MCF 10A (cell line): ENCODE data around the gene SOX13. TPM values are rescaled to one million over a fixed set of nuclear protein-coding genes. Genes with fewer than 3 reads are reported as not detected.

ENCODE experiments used
- BruUV-seq: library from RNA; stranded (reverse); fragments of 400-500 nt; replicated peaks from 2 replicates; lab custom pipeline; 2021; lab: Mats Ljungman, UMichigan
- CTCF ChIA-PET: fragments of 300-600 bp; sonication (Branson Sonifier 250); formaldehyde crosslinking; extraction: SDS; loops from one replicate; lab custom pipeline; 2021; ENCODE audit warnings: antibody characterized with exemption, inconsistent platforms; lab: Yijun Ruan, JAX
- POLR2A ChIA-PET: fragments of 300-600, 350-650 bp; sonication (Branson Sonifier 250); formaldehyde crosslinking; extraction: SDS; loops from one replicate; lab custom pipeline; 2020; ENCODE audit warnings: antibody characterized with exemption, inconsistent platforms; lab: Yijun Ruan, JAX
- DNase-seq: peaks from one replicate; pipeline ENCODE4 v3.0.0-alpha.2; 2018; ENCODE audit not compliant: unreplicated experiment
- H3K27ac Mint-ChIP-seq: one replicate; pipeline ENCODE4 v1.8.0; 2022; ENCODE audit warnings: mild to moderate bottlenecking, low read depth, mixed read lengths; ENCODE audit not compliant: unreplicated experiment
- H3K27me3 Mint-ChIP-seq: one replicate; pipeline ENCODE4 v1.8.0; 2022; ENCODE audit warnings: mixed read lengths; ENCODE audit not compliant: insufficient read depth, unreplicated experiment
- H3K36me3 Mint-ChIP-seq: one replicate; pipeline ENCODE4 v1.8.0; 2022; ENCODE audit warnings: mild to moderate bottlenecking, moderate library complexity, mixed read lengths; ENCODE audit not compliant: insufficient read depth, unreplicated experiment
- H3K4me1 Mint-ChIP-seq: one replicate; pipeline ENCODE4 v1.8.0; 2022; ENCODE audit warnings: mixed read lengths; ENCODE audit not compliant: insufficient read depth, unreplicated experiment
- H3K4me3 Mint-ChIP-seq: one replicate; pipeline ENCODE4 v1.8.0; 2022; ENCODE audit warnings: mild to moderate bottlenecking, moderate library complexity, mixed read lengths; ENCODE audit not compliant: unreplicated experiment
- H3K9me3 Mint-ChIP-seq: one replicate; pipeline ENCODE4 v1.8.0; 2022; ENCODE audit warnings: mixed read lengths; ENCODE audit not compliant: unreplicated experiment
- intact Hi-C: fragments of 100-400 bp; cut with micrococcal nuclease; formaldehyde crosslinking; loops from 2 replicates; pipeline ENCODE4 v1.14.1; 2022
- total RNA-seq: library from RNA; stranded (reverse); gene quantifications from 2 replicates; pipeline ENCODE4 v1.2.3, GENCODE V29; 2022
- TF ChIP-seq, protein P1 (sequence below): fragments of 200-600 bp; IDR thresholded peaks from one replicate; pipeline ENCODE4 v1.8.0; 2022; ENCODE audit warnings: antibody characterized with exemption, mild to moderate bottlenecking; ENCODE audit not compliant: unreplicated experiment

The SOX13 gene
- total RNA-seq, 1 experiment from 2014 or later, result 32.8 TPM

GRCh38 chr1:204069887-204070286, 3.0 kb upstream of the SOX13 start:
- H3K27me3 Mint-ChIP-seq, result no peaks in the 10 kb centered on the region
- no peaks in the 10 kb centered on the region for H3K4me1 Mint-ChIP-seq
- no peak overlapping the region for H3K4me3 Mint-ChIP-seq
- BruUV-seq, result no TSS peak
- intact Hi-C loops, result no loop called here
- CTCF ChIA-PET, result interaction anchor here (0.6 to 2.6 kb wide), 4 partner anchors 9 to 1500 kb away, joined by 3 to 8 read pairs (median 6); no protein-coding TSS in a partner anchor
- H3K36me3 Mint-ChIP-seq, result no peaks in the 10 kb centered on the region
- no peak overlapping the region for H3K27ac Mint-ChIP-seq
- no peaks in the 10 kb centered on the region for H3K9me3 Mint-ChIP-seq
- POLR2A ChIA-PET, result interaction anchor here (1.0 to 1.3 kb wide), 6 partner anchors 8 to 199 kb away, joined by 3 to 5 read pairs (median 3); no protein-coding TSS in a partner anchor
- no peak for DNase-seq
- TF ChIP-seq, protein P1, sequence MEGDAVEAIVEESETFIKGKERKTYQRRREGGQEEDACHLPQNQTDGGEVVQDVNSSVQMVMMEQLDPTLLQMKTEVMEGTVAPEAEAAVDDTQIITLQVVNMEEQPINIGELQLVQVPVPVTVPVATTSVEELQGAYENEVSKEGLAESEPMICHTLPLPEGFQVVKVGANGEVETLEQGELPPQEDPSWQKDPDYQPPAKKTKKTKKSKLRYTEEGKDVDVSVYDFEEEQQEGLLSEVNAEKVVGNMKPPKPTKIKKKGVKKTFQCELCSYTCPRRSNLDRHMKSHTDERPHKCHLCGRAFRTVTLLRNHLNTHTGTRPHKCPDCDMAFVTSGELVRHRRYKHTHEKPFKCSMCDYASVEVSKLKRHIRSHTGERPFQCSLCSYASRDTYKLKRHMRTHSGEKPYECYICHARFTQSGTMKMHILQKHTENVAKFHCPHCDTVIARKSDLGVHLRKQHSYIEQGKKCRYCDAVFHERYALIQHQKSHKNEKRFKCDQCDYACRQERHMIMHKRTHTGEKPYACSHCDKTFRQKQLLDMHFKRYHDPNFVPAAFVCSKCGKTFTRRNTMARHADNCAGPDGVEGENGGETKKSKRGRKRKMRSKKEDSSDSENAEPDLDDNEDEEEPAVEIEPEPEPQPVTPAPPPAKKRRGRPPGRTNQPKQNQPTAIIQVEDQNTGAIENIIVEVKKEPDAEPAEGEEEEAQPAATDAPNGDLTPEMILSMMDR, result no peak

GRCh38 chr1:204070895-204071294, 2.0 kb upstream of the SOX13 start:
- TF ChIP-seq, protein P1, result no peak
- Mint-ChIP-seq H3K9me3 (no peaks in the 10 kb centered on the region), H3K27ac (no peak overlapping the region), H3K36me3 (no peaks in the 10 kb centered on the region), H3K27me3 (no peaks in the 10 kb centered on the region), H3K4me1 (peaks cover 8% of the 10 kb centered on the region), H3K4me3 (no peak overlapping the region)
- no peak for DNase-seq
- intact Hi-C loops, result no loop called here
- ChIA-PET CTCF (interaction anchor here (0.5 to 2.6 kb wide), 2 partner anchors 66 to 200 kb away, joined by 3 to 8 read pairs; no protein-coding TSS in a partner anchor), POLR2A (interaction anchor here (0.7 to 1.3 kb wide), 3 partner anchors 13 to 59 kb away, joined by 3 to 4 read pairs (median 3); no protein-coding TSS in a partner anchor)
- BruUV-seq, result no TSS peak

DNA sequence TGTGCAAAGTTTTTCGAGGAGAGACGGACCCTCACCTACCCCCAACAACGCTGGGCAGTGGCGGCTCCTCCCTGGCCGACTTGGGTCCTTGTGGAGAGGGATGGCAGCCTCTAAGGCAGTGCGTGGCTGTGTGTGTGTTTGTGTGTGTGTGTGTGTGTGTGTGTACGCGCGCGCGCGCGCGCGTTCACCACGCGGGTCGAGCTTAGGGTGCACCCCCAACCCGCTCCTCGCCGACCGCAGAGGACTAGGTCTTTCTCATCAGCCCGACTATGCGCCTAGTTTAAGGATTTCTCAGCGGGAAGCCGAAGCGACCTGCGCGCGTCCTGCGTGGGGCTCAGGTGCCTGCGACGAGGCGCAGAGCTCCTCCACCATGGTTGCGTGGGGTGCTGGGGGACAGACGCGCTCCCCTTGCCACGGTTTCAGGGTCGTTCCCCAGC, 940 bp downstream of the SOX13 start:
- Mint-ChIP-seq H3K4me1 (peaks cover 27% of the 10 kb centered on the region), H3K4me3 (peak overlapping the region; percentile 75), H3K9me3 (no peaks in the 10 kb centered on the region), H3K36me3 (no peaks in the 10 kb centered on the region), H3K27me3 (no peaks in the 10 kb centered on the region), H3K27ac (peak overlapping the region; percentile 55)
- TF ChIP-seq, protein P1, result no peak
- no peak for DNase-seq
- no TSS peak for BruUV-seq
- intact Hi-C loops, result loop anchor here (1.0 kb wide), 5 partner anchors 53 to 203 kb away; no protein-coding TSS in a partner anchor
- CTCF ChIA-PET, result interaction anchor here (0.5 to 5.2 kb wide), 13 partner anchors 11 to 570 kb away, joined by 3 to 59 read pairs (median 5); no protein-coding TSS in a partner anchor
- POLR2A ChIA-PET, result interaction anchor here (0.6 to 5.1 kb wide), 29 partner anchors 11 to 442 kb away, joined by 3 to 70 read pairs (median 5); partner anchors contain the start of genes ETNK2, MDM4 and SNRPE

- TF ChIP-seq, protein P1, result no peak
- ChIA-PET POLR2A (interaction anchor here (0.6 to 5.1 kb wide), 26 partner anchors 10 to 442 kb away, joined by 3 to 70 read pairs (median 5); partner anchors contain the start of genes ETNK2, MDM4 and SNRPE), CTCF (interaction anchor here (0.5 to 5.2 kb wide), 10 partner anchors 47 to 570 kb away, joined by 3 to 59 read pairs (median 4); no protein-coding TSS in a partner anchor)
- Mint-ChIP-seq H3K36me3 (no peaks in the 10 kb centered on the region), H3K4me3 (peak overlapping the region; percentile 75), H3K27me3 (no peaks in the 10 kb centered on the region), H3K9me3 (no peaks in the 10 kb centered on the region), H3K27ac (peak overlapping the region; percentile 55), H3K4me1 (peaks cover 27% of the 10 kb centered on the region)
- intact Hi-C loops, result no loop called here
- DNase-seq, result peak; percentile 71
- BruUV-seq, result TSS peak; percentile 33
Measured at GRCh38 chr1:204074274-204075138, 1.6 kb downstream of the SOX13 start.
